IMR-90 (cell line): Measurements from ENCODE around the gene PEX14. TPM values are rescaled to one million over a fixed set of nuclear protein-coding genes. Genes with fewer than 3 reads are reported as not detected.

Experiments
- ATAC-seq: fragments of 200-7000 bp; cut with Tn5 transposase; 2 replicates; pipeline ENCODE4 v1.9.1; 2020; ENCODE audit warnings: low read depth, mild to moderate bottlenecking, moderate library complexity
- BruUV-seq: library from RNA; stranded (reverse); fragments of 400-500 nt; replicated peaks from 2 replicates; lab custom pipeline; 2021; lab: Mats Ljungman, UMichigan
- CTCF ChIA-PET: fragments of 300-600 bp; formaldehyde crosslinking; extraction: SDS; loops from one replicate; lab custom pipeline; 2021; ENCODE audit warnings: antibody characterized with exemption; lab: Yijun Ruan, JAX
- POLR2A ChIA-PET: fragments of 300-600 bp; sonication (Branson Sonifier 250); formaldehyde crosslinking; loops from one replicate; lab custom pipeline; 2022; ENCODE audit warnings: antibody characterized with exemption; ENCODE audit not compliant: unreplicated experiment; lab: Charles Lee
- DNase-seq: peaks from one replicate; pipeline ENCODE4 v3.0.0; 2013
- H2AFZ ChIP-seq: replicated peaks from 2 replicates; pipeline ENCODE3; 2013; ENCODE audit warnings: low read length, mild to moderate bottlenecking; ENCODE audit not compliant: poor library complexity
- H2AK5ac ChIP-seq: 2 replicates; pipeline ENCODE4 v1.6.1; 2013; ENCODE audit warnings: low read depth, low read length, inconsistent platforms
- H2AK9ac ChIP-seq: replicated peaks from 2 replicates; pipeline ENCODE3; 2013; ENCODE audit warnings: mild to moderate bottlenecking, low read depth, low read length, moderate library complexity; ENCODE audit not compliant: poor library complexity
- H2BK120ac ChIP-seq: 2 replicates; pipeline ENCODE4 v1.6.1; 2013; ENCODE audit warnings: low read depth, low read length, inconsistent platforms
- H2BK15ac ChIP-seq: 3 replicates; pipeline ENCODE4 v1.6.1; 2013; ENCODE audit warnings: low read depth, low read length, inconsistent platforms
- H2BK20ac ChIP-seq: 2 replicates; pipeline ENCODE4 v1.6.1; 2013; ENCODE audit warnings: low read depth, mild to moderate bottlenecking, inconsistent platforms, low read length, moderate library complexity
- H2BK5ac ChIP-seq: 2 replicates; pipeline ENCODE4 v1.6.1; 2013; ENCODE audit warnings: mild to moderate bottlenecking, low read depth, low read length, inconsistent platforms; ENCODE audit not compliant: poor library complexity, severe bottlenecking
- H3K14ac ChIP-seq: replicated peaks from 2 replicates; pipeline ENCODE4 v1.6.1; 2013; ENCODE audit warnings: low read depth, low read length, inconsistent platforms
- H3K18ac ChIP-seq: 2 replicates; pipeline ENCODE4 v1.6.1; 2013; ENCODE audit warnings: low read depth, low read length, control low read depth
- H3K23ac ChIP-seq: 2 replicates; pipeline ENCODE4 v1.6.1; 2013; ENCODE audit warnings: low read depth, low read length, inconsistent platforms
- H3K27ac ChIP-seq: 2 replicates; pipeline ENCODE4 v1.5.1; 2013; ENCODE audit warnings: mild to moderate bottlenecking, control low read depth, low read length; ENCODE audit not compliant: insufficient read depth
- H3K27me3 ChIP-seq: 2 replicates; pipeline ENCODE4 v1.6.1; 2013; ENCODE audit warnings: low read length; ENCODE audit not compliant: control insufficient read depth, insufficient read depth
- H3K36me3 ChIP-seq: 2 replicates; pipeline ENCODE4 v1.6.1; 2013; ENCODE audit warnings: low read length, mixed read lengths; ENCODE audit not compliant: control insufficient read depth, insufficient read depth
- H3K4ac ChIP-seq: 2 replicates; pipeline ENCODE4 v1.6.1; 2013; ENCODE audit warnings: low read depth, low read length, inconsistent platforms
- H3K4me1 ChIP-seq: 2 replicates; pipeline ENCODE4 v1.6.1; 2013; ENCODE audit warnings: low read length, mixed read lengths; ENCODE audit not compliant: control insufficient read depth, insufficient read depth
- H3K4me2 ChIP-seq: 2 replicates; pipeline ENCODE4 v1.6.1; 2013; ENCODE audit warnings: low read depth, mild to moderate bottlenecking, control low read depth, low read length, moderate library complexity
- H3K4me3 ChIP-seq: 2 replicates; pipeline ENCODE4 v1.5.1; 2013; ENCODE audit warnings: low read depth, mild to moderate bottlenecking, control low read depth, low read length, moderate library complexity; ENCODE audit not compliant: insufficient read depth
- H3K56ac ChIP-seq: 2 replicates; pipeline ENCODE4 v1.6.1; 2013; ENCODE audit warnings: low read length, inconsistent platforms; ENCODE audit not compliant: insufficient read depth; ENCODE audit errors: extremely low read depth
- H3K79me1 ChIP-seq, 2 experiments: 2 replicates each; pipeline ENCODE4 v1.6.1; 2013; ENCODE audit warnings: low read length in 2 of 2, inconsistent platforms in 1 of 2, low read depth in 1 of 2
- H3K9ac ChIP-seq: 2 replicates; pipeline ENCODE4 v1.6.1; 2013; ENCODE audit warnings: low read depth, low read length, control low read depth
- H3K9me1 ChIP-seq: 2 replicates; pipeline ENCODE4 v1.6.1; 2013; ENCODE audit warnings: low read length, inconsistent platforms; ENCODE audit not compliant: insufficient read depth
- H3K9me3 ChIP-seq: 2 replicates; pipeline ENCODE4 v1.6.1; 2013; ENCODE audit warnings: low read length; ENCODE audit not compliant: control insufficient read depth, insufficient read depth
- H4K20me1 ChIP-seq: 2 replicates; pipeline ENCODE4 v1.6.1; 2013; ENCODE audit warnings: low read length, inconsistent platforms; ENCODE audit not compliant: insufficient read depth
- H4K5ac ChIP-seq: 2 replicates; pipeline ENCODE4 v1.6.1; 2013; ENCODE audit warnings: mild to moderate bottlenecking, low read depth, low read length, control low read depth
- H4K8ac ChIP-seq, 2 experiments: 2 replicates each; pipeline ENCODE4 v1.6.1; 2013; ENCODE audit warnings: low read depth in 2 of 2, low read length in 2 of 2, control low read depth in 1 of 2, inconsistent platforms in 1 of 2
- H4K91ac ChIP-seq: 2 replicates; pipeline ENCODE4 v1.6.1; 2013; ENCODE audit warnings: low read depth, low read length, inconsistent platforms; ENCODE audit not compliant: insufficient read depth
- POLR2A ChIP-seq: IDR thresholded peaks from 2 replicates; pipeline ENCODE4 v1.6.1; 2012; ENCODE audit warnings: mild to moderate bottlenecking, low read depth, low read length
- RCOR1 ChIP-seq: IDR thresholded peaks from 2 replicates; pipeline ENCODE4 v1.6.1; 2012; ENCODE audit warnings: mild to moderate bottlenecking, low read length, improper control_type of control experiment; ENCODE audit not compliant: insufficient replicate concordance
- WGBS, 2 experiments: methylation state at CpG; one replicate each; pipeline versions ENCODE4 v1.1.5 to v1.1.7; 2013; ENCODE audit warnings: missing lambda C conversion rate in 2 of 2; ENCODE audit not compliant: insufficient read length in 1 of 2; ENCODE audit errors: extremely low coverage in 2 of 2; 5-methylcytosine and 5-hydroxymethylcytosine counted together
- dilution Hi-C: fragments of 300-500 bp; cut with HindIII; formaldehyde crosslinking; loops from one replicate; pipeline ENCODE4 v1.14.3; 2018; ENCODE audit warnings: low sequenced_read_pairs; ENCODE audit not compliant: unreplicated experiment
- in situ Hi-C: fragments of 300-500 bp; cut with MboI; formaldehyde crosslinking; loops from 3 replicates; pipeline ENCODE4 v1.14.3; 2019; ENCODE audit warnings: low sequenced_read_pairs, inconsistent platforms, mixed read lengths
- intact Hi-C: fragments of 100-400 bp; cut with micrococcal nuclease; formaldehyde crosslinking; loops from 2 replicates; pipeline ENCODE4 v1.10.0; 2022
- polyA plus RNA-seq, 3 experiments: library from polyadenylated mRNA; depleted of rRNA; stranded (reverse); fragments of >200 nt; gene quantifications; 2 replicates each; pipeline ENCODE4 v1.2.3, GENCODE V29; 2012; ENCODE audit warnings: low replicate concordance in 1 of 3
- total RNA-seq: library from RNA; depleted of rRNA; stranded (reverse); fragments of >200 nt; gene quantifications from 2 replicates; pipeline ENCODE4 v1.2.3, GENCODE V29; 2012

Gene PEX14
- total and polyA plus RNA-seq, 2 of the 4 experiments (the other 2 are of a cell fraction): 9.5 to 22.5 TPM

DNA sequence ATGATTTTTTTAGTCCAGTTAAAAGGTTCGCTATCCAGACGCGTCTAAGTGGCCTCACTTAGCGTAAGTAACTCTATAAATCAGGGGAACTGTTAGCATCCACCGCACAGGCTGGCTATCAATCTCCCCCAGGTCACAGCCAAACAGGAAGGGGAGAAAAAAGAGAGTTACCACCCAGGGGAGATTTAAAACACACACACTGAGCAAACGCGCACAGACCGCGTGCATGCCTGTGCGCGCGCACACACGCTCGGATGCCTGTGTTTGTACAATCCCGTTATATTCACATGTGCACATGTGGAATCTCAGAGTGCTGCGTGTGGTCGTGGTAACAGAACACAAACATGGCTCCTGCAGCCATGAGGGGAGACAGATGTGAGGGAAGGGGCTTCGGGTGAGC, 196.3 kb downstream of the PEX14 start:
- Histone ChIP-seq H3K79me1 (no peaks in the 10 kb centered on the region), H3K4me2 (no peak overlapping the region), H2BK20ac (no peak overlapping the region), H4K91ac (no peak overlapping the region), H2BK15ac (no peak overlapping the region), H2BK5ac (no peak overlapping the region), H3K27me3 (peaks cover 16% of the 10 kb centered on the region; the same call in 1 of the 2 replicates), H3K9ac (no peak overlapping the region), H3K23ac (no peak overlapping the region), H3K4ac (no peak overlapping the region), H2AFZ (no peak overlapping the region), H3K9me1 (no peaks in the 10 kb centered on the region), H3K18ac (no peak overlapping the region), H3K14ac (no peak overlapping the region), H2BK120ac (no peak overlapping the region), H3K4me3 (no peak overlapping the region), H4K8ac (no peak overlapping the region), H3K27ac (no peak overlapping the region), H2AK5ac (no peak overlapping the region), H3K56ac (no peak overlapping the region), H3K36me3 (no peaks in the 10 kb centered on the region), H2AK9ac (no peak overlapping the region), H3K9me3 (no peaks in the 10 kb centered on the region), H3K4me1 (no peaks in the 10 kb centered on the region; the same call in 1 of the 2 replicates), H4K5ac (no peak overlapping the region), H4K20me1 (no peaks in the 10 kb centered on the region)
- no TSS peak for BruUV-seq
- DNase-seq (no peak), ATAC-seq (no peak)
- intact Hi-C loops: no loop called here
- in situ Hi-C loops: no loop called here
- dilution Hi-C loops: no loop called here
- ChIA-PET POLR2A (no interaction called here), CTCF (no interaction called here)
- WGBS, 2 experiments: 83% methylated on average over 5 of the region's 18 CpGs; no CpG with 5 or more reads in 1 of the 2 experiments
- no peak for TF ChIP-seq RCOR1
- no peak for TF ChIP-seq POLR2A
